Liver (tissue), 3 donors: Measurements from ENCODE around the gene PRELID2.

Experiments
- CTCF ChIP-seq: fragments of 150-350 bp; IDR thresholded peaks from 2 replicates; pipeline ENCODE4 v1.5.1; 2017; ENCODE audit warnings: improper control_type of control experiment, low read depth, low read length; ENCODE audit not compliant: missing input control
- GABPA ChIP-seq, 2 donors: IDR thresholded peaks in 1 of 2; conservative IDR thresholded peaks in 1 of 2; 2 replicates each; pipeline ENCODE4 v1.6.1; 2016; ENCODE audit warnings: antibody characterized with exemption in 2 of 2, mild to moderate bottlenecking in 1 of 2, moderate library complexity in 1 of 2
- MAX ChIP-seq: IDR thresholded peaks from 2 replicates; pipeline ENCODE4 v1.6.1; 2016; ENCODE audit warnings: antibody characterized with exemption
- SP1 ChIP-seq: IDR thresholded peaks from 2 replicates; pipeline ENCODE4 v1.6.1; 2018; ENCODE audit warnings: antibody characterized with exemption, mild to moderate bottlenecking
- donor health status: healthy.
- donor health status: healthy.

GRCh38 chr5:145787001-145787400 lies 48.1 kb downstream of the PRELID2 start:
- TF ChIP-seq MAX (no peak), SP1 (no peak), CTCF (no peak), GABPA (IDR thresholded peaks at IDR 0.05 in 1 of 2, conservative IDR thresholded peaks at IDR 0.05 in 1 of 2) (no peak)
